GM12874 (cell line): ENCODE data around the gene PTGER2.

ENCODE experiments used
- CTCF ChIP-seq: IDR thresholded peaks from 2 replicates; pipeline ENCODE4 v1.5.1; 2011; ENCODE audit warnings: low read depth, mild to moderate bottlenecking, control low read depth, low read length, moderate library complexity; ENCODE audit not compliant: insufficient read depth

The PTGER2 gene

GRCh38 chr14:52352061-52352491, 38.0 kb downstream of the PTGER2 start:
- no peak for TF ChIP-seq CTCF

- TF ChIP-seq CTCF, result no peak
Measured at GRCh38 chr14:52352569-52352968, 38.5 kb downstream of the PTGER2 start.

GRCh38 chr14:52354242-52354641, 40.1 kb downstream of the PTGER2 start:
- no peak for TF ChIP-seq CTCF

DNA sequence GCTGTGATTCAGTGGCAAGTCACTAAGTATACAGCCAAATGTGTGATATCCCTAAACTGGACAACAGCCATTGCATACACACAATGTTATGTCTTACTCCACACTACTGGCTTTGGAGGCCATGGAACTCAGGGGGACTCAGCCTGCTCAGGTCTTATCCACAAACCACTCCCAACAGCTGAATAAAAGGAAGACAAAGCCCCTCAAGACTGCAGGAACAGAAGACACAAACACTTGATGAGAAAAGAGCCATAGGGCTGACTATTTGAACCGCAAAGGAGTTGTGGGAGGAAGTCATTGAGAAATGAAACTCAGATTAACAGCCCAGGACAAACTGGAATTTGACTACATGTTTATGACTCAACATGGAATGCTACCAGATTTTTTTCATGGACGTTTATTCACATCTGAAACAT, 40.9 kb downstream of the PTGER2 start:
- no peak for TF ChIP-seq CTCF

DNA sequence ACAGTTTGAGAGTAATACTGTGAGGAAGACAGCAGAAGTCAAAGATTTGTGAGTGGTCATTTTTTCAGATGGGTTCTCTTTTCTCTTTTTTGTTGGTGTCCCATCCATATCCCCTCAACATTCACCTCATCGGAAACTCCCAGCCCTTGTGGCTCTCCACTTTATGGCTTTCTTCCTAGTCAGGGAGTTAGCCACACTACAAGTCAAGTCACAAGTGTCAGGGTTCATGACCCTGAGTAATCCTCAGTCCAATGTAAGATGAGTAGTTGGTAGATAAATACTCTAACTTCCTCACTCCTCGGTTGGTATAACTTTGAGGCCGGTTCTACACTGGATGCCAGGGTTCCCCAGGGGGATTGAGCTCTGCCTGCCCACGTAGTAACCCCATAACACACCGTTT, 41.4 kb downstream of the PTGER2 start:
- no peak for TF ChIP-seq CTCF

GRCh38 chr14:52356025-52356424, 41.9 kb downstream of the PTGER2 start:
- no peak for TF ChIP-seq CTCF

- no peak for TF ChIP-seq CTCF
Measured at GRCh38 chr14:52360831-52361230, 46.7 kb downstream of the PTGER2 start.
